ENCODE data around the gene R3HDM1. TPM values are rescaled to one million over a fixed set of nuclear protein-coding genes. Genes with fewer than 3 reads are reported as not detected.

R3HDM1 gene
- total RNA-seq, 4 donors from 2014 or later = 18.2 to 42.4 (median 28.5) TPM

DNA sequence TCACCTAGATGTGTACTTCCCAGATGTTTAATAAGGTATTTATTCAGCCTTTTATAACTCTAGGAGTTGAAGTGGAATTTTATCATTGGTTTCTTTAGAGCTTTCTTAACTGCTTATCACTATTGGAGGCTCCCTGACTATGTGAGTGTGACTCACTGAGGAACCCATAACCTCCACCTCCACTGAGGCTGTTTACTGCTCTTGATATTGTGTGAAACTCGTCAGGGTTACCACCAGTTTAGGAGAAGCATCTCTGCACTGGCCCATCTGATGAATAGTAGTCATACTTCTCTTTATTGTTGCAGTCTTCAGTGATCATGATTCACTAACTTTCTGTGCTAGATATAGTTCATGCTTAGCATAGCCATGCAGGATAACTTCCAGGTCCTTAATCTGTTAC lies 130.8 kb downstream of the R3HDM1 start:
- 63 to 67% methylated on average over 1 of the region's 1 CpG for WGBS, 2 donors
- Histone ChIP-seq H3K27me3 (no peaks in the 10 kb centered on the region), H3K27ac (no peak overlapping the region), H3K36me3 (peaks cover 0 to 19% (median 0%) of the 10 kb centered on the region in 3 donors), H3K9me3 (no peaks in the 10 kb centered on the region), H3K4me3 (no peak overlapping the region), H3K4me1 (peaks cover 0 to 4% (median 0%) of the 10 kb centered on the region in 4 donors)
- no peak for DNase-seq (ENCODE audit: low spot score in 2 of 2)
- TF ChIP-seq POLR2A (IDR thresholded peaks at IDR 0.05) (no peak), EP300 (IDR thresholded peaks at IDR 0.05) (no peak)
- TF ChIP-seq, protein P1, sequence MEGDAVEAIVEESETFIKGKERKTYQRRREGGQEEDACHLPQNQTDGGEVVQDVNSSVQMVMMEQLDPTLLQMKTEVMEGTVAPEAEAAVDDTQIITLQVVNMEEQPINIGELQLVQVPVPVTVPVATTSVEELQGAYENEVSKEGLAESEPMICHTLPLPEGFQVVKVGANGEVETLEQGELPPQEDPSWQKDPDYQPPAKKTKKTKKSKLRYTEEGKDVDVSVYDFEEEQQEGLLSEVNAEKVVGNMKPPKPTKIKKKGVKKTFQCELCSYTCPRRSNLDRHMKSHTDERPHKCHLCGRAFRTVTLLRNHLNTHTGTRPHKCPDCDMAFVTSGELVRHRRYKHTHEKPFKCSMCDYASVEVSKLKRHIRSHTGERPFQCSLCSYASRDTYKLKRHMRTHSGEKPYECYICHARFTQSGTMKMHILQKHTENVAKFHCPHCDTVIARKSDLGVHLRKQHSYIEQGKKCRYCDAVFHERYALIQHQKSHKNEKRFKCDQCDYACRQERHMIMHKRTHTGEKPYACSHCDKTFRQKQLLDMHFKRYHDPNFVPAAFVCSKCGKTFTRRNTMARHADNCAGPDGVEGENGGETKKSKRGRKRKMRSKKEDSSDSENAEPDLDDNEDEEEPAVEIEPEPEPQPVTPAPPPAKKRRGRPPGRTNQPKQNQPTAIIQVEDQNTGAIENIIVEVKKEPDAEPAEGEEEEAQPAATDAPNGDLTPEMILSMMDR (IDR thresholded peaks at IDR 0.05) = no peak

DNA sequence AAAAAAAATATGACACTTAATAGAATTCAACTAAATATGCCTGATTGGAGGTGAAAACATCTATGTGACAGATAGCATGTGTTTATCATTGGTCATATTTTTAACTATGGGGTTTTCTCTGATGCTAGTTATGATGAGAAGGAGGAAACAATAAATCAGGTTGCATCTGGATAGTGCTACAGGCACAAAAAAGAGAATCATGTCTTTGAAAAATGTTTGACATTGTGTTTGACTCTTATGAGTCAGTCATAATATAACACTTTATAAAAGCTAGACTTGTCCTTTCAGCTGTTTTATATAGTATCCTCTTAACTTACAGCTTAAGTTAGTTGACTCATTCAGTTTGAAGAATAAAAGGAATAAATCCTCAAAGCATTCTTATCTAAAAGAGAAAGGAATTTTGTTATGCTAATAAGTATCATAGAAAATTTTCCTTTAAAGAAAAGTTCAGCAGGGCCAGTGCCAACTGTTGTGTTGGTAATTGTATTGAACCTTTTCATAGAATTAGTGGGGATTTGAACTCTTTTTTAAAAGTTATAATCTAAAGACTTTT lies 131.9 kb downstream of the R3HDM1 start:
- H3K4me1 ChIP-seq = peaks cover 0 to 8% (median 0%) of the 10 kb centered on the region in 4 donors
- no peaks in the 10 kb centered on the region for H3K9me3 ChIP-seq
- no peaks in the 10 kb centered on the region for H3K27me3 ChIP-seq
- no peak for TF ChIP-seq POLR2A (IDR thresholded peaks at IDR 0.05)
- TF ChIP-seq, protein P1 (IDR thresholded peaks at IDR 0.05) = no peak
- no peak for TF ChIP-seq EP300 (IDR thresholded peaks at IDR 0.05)
- no peak overlapping the region for H3K4me3 ChIP-seq
- H3K27ac ChIP-seq = no peak overlapping the region
- DNase-seq (ENCODE audit: low spot score in 2 of 2) = no peak
- peaks cover 0 to 18% (median 0%) of the 10 kb centered on the region in 3 donors for H3K36me3 ChIP-seq

DNA sequence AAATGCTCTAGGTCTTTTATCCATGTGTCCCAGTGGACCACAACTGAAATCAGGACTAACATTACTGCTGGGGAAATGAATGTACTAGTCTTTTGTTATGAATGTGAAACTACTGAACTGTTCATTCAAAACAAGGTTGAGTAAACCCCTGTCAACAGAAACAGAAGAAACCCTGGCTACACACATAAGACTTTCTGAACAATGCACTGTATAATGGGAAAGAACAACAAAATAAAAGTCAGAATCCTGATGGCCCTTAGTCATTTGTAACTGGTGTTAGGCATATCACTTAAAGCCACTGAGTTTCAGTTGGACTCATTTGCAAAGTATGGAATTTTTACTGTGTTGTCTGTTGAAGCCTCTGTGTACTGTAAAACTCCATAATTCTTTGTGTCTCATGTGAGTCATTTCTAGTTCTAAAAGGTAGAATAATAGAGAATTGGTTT lies 133.4 kb downstream of the R3HDM1 start:
- no peak for TF ChIP-seq POLR2A (IDR thresholded peaks at IDR 0.05)
- no peak for TF ChIP-seq EP300 (IDR thresholded peaks at IDR 0.05)
- TF ChIP-seq, protein P1 (IDR thresholded peaks at IDR 0.05) = no peak
- Histone ChIP-seq H3K4me1 (peaks cover 0 to 8% (median 0%) of the 10 kb centered on the region in 4 donors), H3K27ac (no peak overlapping the region), H3K9me3 (no peaks in the 10 kb centered on the region), H3K36me3 (peaks cover 0 to 9% (median 0%) of the 10 kb centered on the region in 3 donors), H3K27me3 (no peaks in the 10 kb centered on the region), H3K4me3 (no peak overlapping the region)
- no peak for DNase-seq (ENCODE audit: low spot score in 2 of 2)

DNA sequence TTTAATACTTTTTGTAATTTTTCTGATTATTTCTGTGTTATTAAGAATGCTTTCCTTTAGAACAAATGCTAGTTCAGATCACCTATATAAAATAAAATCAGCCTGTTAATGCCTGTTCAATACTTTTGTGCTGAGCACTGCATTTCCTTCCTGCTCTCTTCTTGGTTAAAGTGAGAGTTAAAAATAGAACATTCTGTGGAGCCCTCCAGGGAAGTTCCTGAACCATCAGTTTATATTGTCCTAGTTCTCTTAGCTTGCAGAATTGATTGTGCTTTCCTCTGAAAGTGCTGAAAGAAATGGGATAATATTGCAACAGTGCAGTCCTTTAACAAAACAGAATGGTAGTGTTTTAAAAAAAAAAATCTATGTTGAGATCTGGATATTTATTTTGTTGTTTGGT lies 135.8 kb downstream of the R3HDM1 start:
- peaks cover 0 to 8% (median 0%) of the 10 kb centered on the region in 4 donors for H3K4me1 ChIP-seq
- no peak overlapping the region for H3K27ac ChIP-seq
- no peak for DNase-seq (ENCODE audit: low spot score in 2 of 2)
- no peaks in the 10 kb centered on the region for H3K27me3 ChIP-seq
- H3K36me3 ChIP-seq = peaks cover 0 to 14% (median 0%) of the 10 kb centered on the region in 3 donors
- TF ChIP-seq POLR2A (IDR thresholded peaks at IDR 0.05) (no peak), EP300 (IDR thresholded peaks at IDR 0.05) (no peak)
- TF ChIP-seq, protein P1 (IDR thresholded peaks at IDR 0.05) = no peak
- no peaks in the 10 kb centered on the region for H3K9me3 ChIP-seq
- no peak overlapping the region for H3K4me3 ChIP-seq

DNA sequence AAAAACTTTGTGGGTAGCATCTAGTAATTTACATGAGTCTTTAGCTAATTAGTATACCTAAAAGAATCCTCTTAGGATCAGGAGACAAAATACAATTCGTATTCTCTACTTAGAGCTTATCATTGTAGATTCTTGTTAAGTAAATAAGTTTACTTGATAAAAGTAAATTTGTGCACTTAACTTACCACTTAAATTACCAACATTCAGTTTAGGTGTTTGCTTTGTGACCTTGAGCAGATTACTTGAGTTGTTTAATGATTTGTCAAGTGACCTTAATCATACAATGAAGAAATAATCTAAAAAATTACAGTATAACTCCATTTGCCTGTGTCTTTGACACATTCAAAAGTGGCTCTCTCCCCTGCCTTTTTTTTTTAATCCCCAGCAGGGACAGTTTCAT lies 143.2 kb downstream of the R3HDM1 start:
- Histone ChIP-seq H3K9me3 (no peaks in the 10 kb centered on the region), H3K27me3 (no peaks in the 10 kb centered on the region), H3K4me1 (no peaks in the 10 kb centered on the region), H3K4me3 (no peak overlapping the region), H3K36me3 (peaks cover 0 to 60% (median 0%) of the 10 kb centered on the region in 3 donors), H3K27ac (no peak overlapping the region)
- DNase-seq (ENCODE audit: low spot score in 2 of 2) = no peak
- TF ChIP-seq EP300 (IDR thresholded peaks at IDR 0.05) (no peak), POLR2A (IDR thresholded peaks at IDR 0.05) (no peak)
- TF ChIP-seq, protein P1 (IDR thresholded peaks at IDR 0.05) = no peak
- 89 to 98% methylated on average over 1 of the region's 1 CpG for WGBS, 2 donors
